Naive thymus-derived CD4-positive, alpha-beta T cell (primary cell): ENCODE measurements around the gene NEK5. TPM values are rescaled to one million over a fixed set of nuclear protein-coding genes. Genes with fewer than 3 reads are reported as not detected.

ENCODE experiments used
- ATAC-seq: fragments of 150-1000 bp; cut with Tn5 transposase; 2 replicates; pipeline ENCODE4 v1.10.0; 2021; ENCODE audit warnings: mild to moderate bottlenecking, moderate library complexity
- CTCF ChIA-PET: fragments of 350-600 bp; sonication (Branson Sonifier 250); formaldehyde crosslinking; loops from one replicate; lab custom pipeline; 2021; ENCODE audit warnings: antibody characterized with exemption; lab: Charles Lee
- POLR2A ChIA-PET: fragments of 350-600 bp; sonication (Branson Sonifier 250); formaldehyde crosslinking; loops from one replicate; lab custom pipeline; 2021; ENCODE audit warnings: antibody characterized with exemption, inconsistent platforms; lab: Charles Lee
- DNase-seq, 9 donors: peaks; one replicate each; pipeline versions ENCODE4 v3.0.0 to v3.0.0-alpha.2; 2020 to 2022; ENCODE audit warnings: mixed read lengths in 1 of 9
- H3K27ac ChIP-seq: one replicate; pipeline ENCODE4 v1.7.0; 2013; ENCODE audit warnings: mild to moderate bottlenecking, low read depth, low read length, moderate library complexity
- H3K27me3 ChIP-seq, 2 donors: one replicate each; pipeline ENCODE4 v1.7.0; 2013; ENCODE audit warnings: low read length in 2 of 2, mild to moderate bottlenecking in 2 of 2, moderate library complexity in 2 of 2; ENCODE audit not compliant: control insufficient read depth in 2 of 2, insufficient read depth in 2 of 2
- H3K36me3 ChIP-seq, 3 experiments: 1 replicate in 2 of 3; 2 replicates in 1 of 3; pipeline ENCODE4 v1.7.0; 2013; ENCODE audit warnings: low read length in 3 of 3, mild to moderate bottlenecking in 3 of 3, moderate library complexity in 1 of 3; ENCODE audit not compliant: insufficient read depth in 3 of 3, control insufficient read depth in 2 of 3
- H3K4me1 ChIP-seq, 2 donors: one replicate each; pipeline ENCODE4 v1.7.0; 2013; ENCODE audit warnings: low read length in 2 of 2, mild to moderate bottlenecking in 2 of 2, moderate library complexity in 1 of 2; ENCODE audit not compliant: control insufficient read depth in 2 of 2, insufficient read depth in 2 of 2
- H3K4me3 ChIP-seq: 2 replicates; pipeline ENCODE4 v1.7.0; 2013; ENCODE audit warnings: mild to moderate bottlenecking, low read length
- H3K9me3 ChIP-seq, 3 experiments: 1 replicate in 2 of 3; 2 replicates in 1 of 3; pipeline ENCODE4 v1.7.0; 2013; ENCODE audit warnings: low read length in 3 of 3; ENCODE audit not compliant: control insufficient read depth in 2 of 3
- H3K27ac Mint-ChIP-seq, 9 donors: one replicate each; pipeline ENCODE4 v1.8.0; 2020 to 2022; ENCODE audit warnings: mixed read lengths in 9 of 9, mild to moderate bottlenecking in 8 of 9, moderate library complexity in 5 of 9, inconsistent platforms in 2 of 9
- H3K27me3 Mint-ChIP-seq, 5 donors: one replicate each; pipeline ENCODE4 v1.8.0; 2021 to 2022; ENCODE audit warnings: mixed read lengths in 5 of 5, mild to moderate bottlenecking in 1 of 5
- H3K36me3 Mint-ChIP-seq, 5 donors: one replicate each; pipeline ENCODE4 v1.8.0; 2020 to 2022; ENCODE audit warnings: mixed read lengths in 5 of 5, mild to moderate bottlenecking in 3 of 5, inconsistent platforms in 1 of 5
- H3K4me1 Mint-ChIP-seq, 7 donors: one replicate each; pipeline ENCODE4 v1.8.0; 2020 to 2022; ENCODE audit warnings: mixed read lengths in 7 of 7, mild to moderate bottlenecking in 3 of 7, inconsistent platforms in 1 of 7
- H3K4me3 Mint-ChIP-seq, 10 donors: one replicate each; pipeline ENCODE4 v1.8.0; 2020 to 2022; ENCODE audit warnings: mild to moderate bottlenecking in 10 of 10, mixed read lengths in 10 of 10, moderate library complexity in 6 of 10, inconsistent platforms in 2 of 10
- H3K9me3 Mint-ChIP-seq, 11 donors: one replicate each; pipeline ENCODE4 v1.8.0; 2020 to 2022; ENCODE audit warnings: mixed read lengths in 11 of 11, mild to moderate bottlenecking in 4 of 11, inconsistent platforms in 1 of 11, moderate library complexity in 1 of 11
- intact Hi-C, 2 donors: fragments of 100-400 bp; cut with micrococcal nuclease; formaldehyde crosslinking; loops; one replicate each; pipeline ENCODE4 v1.15.1; 2023
- polyA plus RNA-seq, 2 donors: library from polyadenylated mRNA; unstranded; fragments of 300-500 nt; fragmentation: Illumina TruSeq; gene quantifications; one replicate each; pipeline ENCODE4 v1.2.3, GENCODE V29; 2021
- total RNA-seq, 6 experiments: library from RNA in 5 of 6; stranded (reverse) in 5 of 6; gene quantifications; 1 replicate in 5 of 6; 2 replicates in 1 of 6; pipeline ENCODE4 v1.2.3 and lab custom pipeline; 2021 to 2026

Gene NEK5
- total and polyA plus RNA-seq, 7 experiments from 2014 or later, result 0.14 TPM; not detected in 6

GRCh38 chr13:51996641-51997040 lies 132.2 kb downstream of the NEK5 start:
- intact Hi-C loops, result no loop called here
- POLR2A ChIA-PET, result no interaction called here
- no peak overlapping the region for H3K4me3 ChIP-seq
- Mint-ChIP-seq H3K36me3 (no peaks in the 10 kb centered on the region), H3K4me3 (no peak overlapping the region), H3K9me3 (no peaks in the 10 kb centered on the region), H3K4me1 (peaks cover 0 to 10% (median 5%) of the 10 kb centered on the region in 7 donors), H3K27me3 (peaks cover 0 to 39% (median 4%) of the 10 kb centered on the region in 5 donors), H3K27ac (peak overlapping the region in 1 of 9 donors; percentile 16)
- ATAC-seq (no peak), DNase-seq (no peak)
- H3K27me3 ChIP-seq, result no peaks in the 10 kb centered on the region
- no peak overlapping the region for H3K27ac ChIP-seq
- no peaks in the 10 kb centered on the region for H3K4me1 ChIP-seq
- CTCF ChIA-PET, result no interaction called here
- H3K36me3 ChIP-seq, result no peaks in the 10 kb centered on the region
- no peaks in the 10 kb centered on the region for H3K9me3 ChIP-seq

- Histone ChIP-seq H3K9me3 (no peaks in the 10 kb centered on the region), H3K4me1 (no peaks in the 10 kb centered on the region), H3K4me3 (no peak overlapping the region), H3K27me3 (no peaks in the 10 kb centered on the region), H3K27ac (no peak overlapping the region), H3K36me3 (no peaks in the 10 kb centered on the region)
- H3K27ac Mint-ChIP-seq, result no peak overlapping the region
- CTCF ChIA-PET, result no interaction called here
- no peak overlapping the region for H3K4me3 Mint-ChIP-seq
- ATAC-seq, result no peak
- POLR2A ChIA-PET, result interaction anchor here (0.6 kb wide), 1 partner anchor 137 kb away, joined by 3 read pairs; no protein-coding TSS in a partner anchor
- H3K4me1 Mint-ChIP-seq, result peaks cover 0 to 4% (median under 1%) of the 10 kb centered on the region in 7 donors
- no peaks in the 10 kb centered on the region for H3K9me3 Mint-ChIP-seq
- DNase-seq, result no peak
- intact Hi-C loops, result no loop called here
- no peaks in the 10 kb centered on the region for H3K36me3 Mint-ChIP-seq
- peaks cover 0 to 41% (median 4%) of the 10 kb centered on the region in 5 donors for H3K27me3 Mint-ChIP-seq
These were observed 133.0 kb downstream of the NEK5 start for GRCh38 chr13:51995677-51996551.

- ChIA-PET CTCF (no interaction called here), POLR2A (interaction anchor here (0.7 kb wide), 1 partner anchor 87 kb away, joined by 3 read pairs; no protein-coding TSS in a partner anchor)
- DNase-seq (no peak), ATAC-seq (no peak)
- H3K27me3 ChIP-seq, result no peaks in the 10 kb centered on the region
- intact Hi-C loops, result no loop called here
- H3K4me1 ChIP-seq, result no peaks in the 10 kb centered on the region
- H3K27me3 Mint-ChIP-seq, result peaks cover 0 to 33% (median 4%) of the 10 kb centered on the region in 5 donors
- H3K36me3 ChIP-seq, result no peaks in the 10 kb centered on the region
- peaks cover 0 to 4% (median 0%) of the 10 kb centered on the region in 7 donors for H3K4me1 Mint-ChIP-seq
- H3K9me3 Mint-ChIP-seq, result no peaks in the 10 kb centered on the region
- H3K27ac ChIP-seq, result no peak overlapping the region
- no peak overlapping the region for H3K27ac Mint-ChIP-seq
- no peak overlapping the region for H3K4me3 Mint-ChIP-seq
- H3K4me3 ChIP-seq, result no peak overlapping the region
- H3K9me3 ChIP-seq, result no peaks in the 10 kb centered on the region
- H3K36me3 Mint-ChIP-seq, result no peaks in the 10 kb centered on the region
These were observed 135.2 kb downstream of the NEK5 start for GRCh38 chr13:51993713-51994112.

- peaks cover 0 to 26% (median 5%) of the 10 kb centered on the region in 11 donors for H3K9me3 Mint-ChIP-seq
- intact Hi-C loops, result no loop called here
- CTCF ChIA-PET, result interaction anchor here (0.7 kb wide), 1 partner anchor 19 kb away, joined by 3 read pairs; no protein-coding TSS in a partner anchor
These were observed 139.8 kb downstream of the NEK5 start for GRCh38 chr13:51988988-51989618.

More at GRCh38 chr13:51988988-51989618, 139.8 kb downstream of the NEK5 start:
- Mint-ChIP-seq H3K27me3 (peaks cover 0 to 43% (median 0%) of the 10 kb centered on the region in 5 donors), H3K4me1 (peaks cover 0 to 2% (median 0%) of the 10 kb centered on the region in 7 donors), H3K36me3 (peaks cover 0 to 6% (median 2%) of the 10 kb centered on the region in 5 donors), H3K4me3 (no peak overlapping the region), H3K27ac (no peak overlapping the region)
- ATAC-seq (no peak), DNase-seq (no peak)
- Histone ChIP-seq H3K27me3 (no peaks in the 10 kb centered on the region), H3K36me3 (no peaks in the 10 kb centered on the region), H3K4me1 (no peaks in the 10 kb centered on the region), H3K4me3 (no peak overlapping the region), H3K9me3 (no peaks in the 10 kb centered on the region), H3K27ac (no peak overlapping the region)
- POLR2A ChIA-PET, result no interaction called here

Other genes with a start within 250 kb of the NEK5 start
- gene ATP7B, start 117.6 kb downstream of the NEK5 start, total RNA-seq, result 1 to 10 TPM in 4 of 5 experiments, under 1 TPM in 1; 0.48 to 1.4 (median 1.3) TPM
- gene ATP7B, start 117.6 kb downstream of the NEK5 start, polyA plus RNA-seq, result under 1 TPM; 0.18 to 0.23 TPM
- gene ALG11, start 116.7 kb downstream of the NEK5 start, total RNA-seq, result 10 to 100 TPM; 29.3 to 45.6 (median 38.3) TPM
- gene ALG11, start 116.7 kb downstream of the NEK5 start, polyA plus RNA-seq, result 10 to 100 TPM; 22.6 to 31.5 TPM
- 10 to 100 TPM in 3 of 5 experiments, 1 to 10 TPM in 2; 4.2 to 17.2 (median 12.9) TPM for gene UTP14C, start 104.4 kb downstream of the NEK5 start, total RNA-seq
- gene UTP14C, start 104.4 kb downstream of the NEK5 start, polyA plus RNA-seq, result 1 to 10 TPM; 2.0 to 3.5 TPM
- gene NEK3, start 30.5 kb upstream of the NEK5 start, total RNA-seq, result 1 to 10 TPM; 4.4 to 7.8 (median 4.5) TPM
- gene NEK3, start 30.5 kb upstream of the NEK5 start, polyA plus RNA-seq, result 10 to 100 TPM in 1 of 2 donors, 1 to 10 TPM in 1; 5.0 to 17.5 TPM